ENCODE measurements around the gene MYADML2.

DNA sequence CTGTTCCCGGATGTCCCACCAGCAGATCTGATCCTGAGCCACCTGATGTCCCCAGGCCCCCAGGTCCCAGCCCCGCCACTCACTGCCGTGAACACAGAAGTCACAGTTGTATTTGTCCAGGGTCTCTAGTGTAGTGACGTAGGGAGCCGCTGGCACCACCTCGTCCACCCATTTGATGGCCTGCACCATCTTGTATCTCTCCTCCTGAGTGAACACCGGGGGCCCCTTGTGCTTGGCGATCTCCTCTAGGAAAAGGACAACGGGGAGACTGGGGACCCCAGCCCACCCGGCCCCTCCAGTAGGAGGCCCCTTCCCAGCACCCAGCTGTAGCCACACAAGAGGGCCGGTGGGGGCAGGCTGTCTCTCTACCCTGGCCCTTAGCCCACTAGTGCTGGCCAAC is 38.2 kb downstream of the MYADML2 start:
- TF ChIP-seq, protein P1, sequence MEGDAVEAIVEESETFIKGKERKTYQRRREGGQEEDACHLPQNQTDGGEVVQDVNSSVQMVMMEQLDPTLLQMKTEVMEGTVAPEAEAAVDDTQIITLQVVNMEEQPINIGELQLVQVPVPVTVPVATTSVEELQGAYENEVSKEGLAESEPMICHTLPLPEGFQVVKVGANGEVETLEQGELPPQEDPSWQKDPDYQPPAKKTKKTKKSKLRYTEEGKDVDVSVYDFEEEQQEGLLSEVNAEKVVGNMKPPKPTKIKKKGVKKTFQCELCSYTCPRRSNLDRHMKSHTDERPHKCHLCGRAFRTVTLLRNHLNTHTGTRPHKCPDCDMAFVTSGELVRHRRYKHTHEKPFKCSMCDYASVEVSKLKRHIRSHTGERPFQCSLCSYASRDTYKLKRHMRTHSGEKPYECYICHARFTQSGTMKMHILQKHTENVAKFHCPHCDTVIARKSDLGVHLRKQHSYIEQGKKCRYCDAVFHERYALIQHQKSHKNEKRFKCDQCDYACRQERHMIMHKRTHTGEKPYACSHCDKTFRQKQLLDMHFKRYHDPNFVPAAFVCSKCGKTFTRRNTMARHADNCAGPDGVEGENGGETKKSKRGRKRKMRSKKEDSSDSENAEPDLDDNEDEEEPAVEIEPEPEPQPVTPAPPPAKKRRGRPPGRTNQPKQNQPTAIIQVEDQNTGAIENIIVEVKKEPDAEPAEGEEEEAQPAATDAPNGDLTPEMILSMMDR (conservative IDR thresholded peaks at IDR 0.05), result no peak
- TF ChIP-seq EZH2 (IDR thresholded peaks at IDR 0.05; ENCODE audit: low read depth), result no peak

Data from PC-9 (cell line).